T47D (cell line): Measurements from ENCODE around the gene MMD.
"Not testable (repeated sequence)": the region's sequence is repeated elsewhere in the genome, so short reads cannot be mapped to it uniquely, and the experiment has no call there.

Experiments used
- DNase-seq, 2 experiments: peaks; one replicate each; pipeline versions ENCODE4 v3.0.0 to v3.0.0-alpha.2; 2011 to 2012; ENCODE audit warnings: low read depth in 1 of 2, low spot score in 1 of 2
- JUND ChIP-seq: IDR thresholded peaks from 2 replicates; pipeline ENCODE4 v1.6.1; 2012; ENCODE audit warnings: low read depth
- in situ Hi-C: cut with HindIII; loops from 2 replicates; pipeline ENCODE4 v1.10.0; 2016; ENCODE audit warnings: low sequenced_read_pairs, low pct_unique_long_range_greater_than_20kb

MMD gene, protein sequence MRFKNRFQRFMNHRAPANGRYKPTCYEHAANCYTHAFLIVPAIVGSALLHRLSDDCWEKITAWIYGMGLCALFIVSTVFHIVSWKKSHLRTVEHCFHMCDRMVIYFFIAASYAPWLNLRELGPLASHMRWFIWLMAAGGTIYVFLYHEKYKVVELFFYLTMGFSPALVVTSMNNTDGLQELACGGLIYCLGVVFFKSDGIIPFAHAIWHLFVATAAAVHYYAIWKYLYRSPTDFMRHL

GRCh38 chr17:55421179-55421934 is at the start of gene MMD:
Gene MMD, minus strand, starts transcription at chr17:55421835. Its CDS starts 140 bp downstream, at chr17:55421695.
- TF ChIP-seq JUND: no peak
- peak in 1 of 2 experiments; percentile 56 for DNase-seq
- in situ Hi-C loops: no loop called here

GRCh38 chr17:55466671-55467070 is 45.0 kb upstream of the MMD start:
- in situ Hi-C loops: no loop called here
- DNase-seq: no peak
- no peak for TF ChIP-seq JUND

DNA sequence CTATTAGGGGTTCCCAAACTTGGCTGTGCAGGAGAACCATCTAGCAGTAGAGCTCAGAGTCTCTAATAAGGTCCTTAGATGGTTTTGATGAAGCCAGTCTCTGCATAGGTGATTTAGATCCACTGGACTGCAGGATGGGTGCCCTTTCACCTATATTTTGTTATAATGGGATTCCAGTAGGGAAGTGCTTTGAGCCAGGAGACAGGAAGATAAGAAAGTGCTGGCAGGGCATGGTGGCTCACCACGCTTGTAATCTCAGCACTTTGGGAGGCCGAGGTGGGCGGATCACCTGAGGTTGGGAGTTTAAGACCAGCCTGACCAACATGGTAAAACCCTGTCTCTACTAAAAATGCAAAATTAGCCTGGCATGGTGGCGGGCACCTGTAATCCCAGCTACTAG is 44.1 kb upstream of the MMD start:
- in situ Hi-C loops, DNase-seq: not testable (repeated sequence)

DNA sequence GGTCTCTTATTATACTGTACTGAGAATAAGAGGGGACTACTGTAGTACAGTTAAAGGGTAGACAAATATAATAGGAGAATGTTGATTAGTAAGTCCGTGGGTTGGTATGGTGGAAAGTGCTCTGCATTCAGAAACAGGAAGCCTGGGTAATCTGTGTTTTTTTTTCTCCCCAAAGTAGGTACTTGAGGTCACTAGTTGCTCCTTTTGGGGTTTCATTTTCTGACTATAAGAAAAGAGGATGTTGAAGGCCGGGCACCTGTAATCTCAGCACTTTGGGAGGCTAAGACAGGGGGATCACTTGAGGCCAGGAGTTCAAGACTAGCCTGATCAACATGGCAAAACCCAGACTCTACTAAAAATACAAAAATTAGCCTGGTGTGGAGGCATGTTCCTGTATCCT is 42.0 kb upstream of the MMD start:
- in situ Hi-C loops: no loop called here
- TF ChIP-seq JUND: no peak
- DNase-seq: no peak

DNA sequence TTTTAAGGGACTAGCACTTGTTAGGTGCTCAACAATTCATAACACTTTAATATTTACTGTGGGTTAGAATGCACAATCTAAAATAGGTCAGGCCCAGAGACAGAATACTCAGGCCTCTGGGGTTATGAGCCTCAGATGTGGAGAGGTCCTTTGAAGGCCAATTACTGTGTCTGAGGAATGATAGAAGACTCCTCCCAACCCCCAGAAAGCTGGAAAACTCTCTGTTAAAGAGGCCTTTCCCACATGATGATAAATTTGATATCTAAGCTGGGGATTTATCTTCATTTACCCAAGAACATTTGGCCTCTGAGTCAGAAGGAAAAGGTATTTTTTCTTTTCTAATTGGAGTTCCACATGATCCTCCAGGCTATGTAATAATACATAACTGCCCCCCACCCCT is 41.1 kb upstream of the MMD start:
- TF ChIP-seq JUND: no peak
- DNase-seq: no peak
- in situ Hi-C loops: no loop called here

- no peak for TF ChIP-seq JUND
- in situ Hi-C loops: no loop called here
- no peak for DNase-seq
These were observed 40.6 kb upstream of the MMD start for GRCh38 chr17:55462234-55462633.

GRCh38 chr17:55458978-55459377 is 37.3 kb upstream of the MMD start:
- no peak for TF ChIP-seq JUND
- in situ Hi-C loops: no loop called here
- no peak for DNase-seq

DNA sequence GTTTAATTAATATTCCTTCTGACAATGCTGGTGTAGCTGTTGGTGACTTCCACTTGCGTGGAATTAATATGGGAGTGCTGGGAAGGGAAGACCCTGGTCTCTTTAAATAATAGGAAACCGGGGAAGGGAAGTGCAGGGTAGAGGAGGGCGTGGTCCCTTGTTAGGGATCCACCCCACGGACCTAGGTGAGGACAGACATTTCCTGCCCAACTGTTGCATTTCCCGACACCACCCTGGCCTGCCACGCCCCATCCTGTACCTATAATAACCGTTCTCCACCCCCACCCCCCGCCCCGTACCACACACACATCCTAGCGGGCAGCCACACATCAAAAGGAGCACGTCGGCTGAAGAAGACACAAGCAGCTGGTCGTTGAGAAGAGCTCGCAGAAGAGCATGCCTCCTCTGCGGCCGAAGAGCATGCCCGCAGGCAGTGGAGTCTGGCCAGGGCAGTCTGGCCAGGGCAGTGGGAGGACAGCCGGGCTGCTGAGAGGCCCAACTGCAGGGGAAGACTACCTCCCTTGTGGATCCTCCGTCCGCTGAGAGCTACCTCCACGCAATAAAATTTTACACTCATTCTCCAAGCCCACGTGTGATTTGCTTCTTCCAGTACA is 36.8 kb upstream of the MMD start:
- in situ Hi-C loops: no loop called here
- peak in 1 of 2 experiments; percentile 24 for DNase-seq

GRCh38 chr17:55456307-55457240 is 34.9 kb upstream of the MMD start:
- in situ Hi-C loops: no loop called here
- DNase-seq: no peak
- TF ChIP-seq JUND: no peak

More for the DNA sequence above, 36.8 kb upstream of the MMD start:
- no peak for TF ChIP-seq JUND

DNA sequence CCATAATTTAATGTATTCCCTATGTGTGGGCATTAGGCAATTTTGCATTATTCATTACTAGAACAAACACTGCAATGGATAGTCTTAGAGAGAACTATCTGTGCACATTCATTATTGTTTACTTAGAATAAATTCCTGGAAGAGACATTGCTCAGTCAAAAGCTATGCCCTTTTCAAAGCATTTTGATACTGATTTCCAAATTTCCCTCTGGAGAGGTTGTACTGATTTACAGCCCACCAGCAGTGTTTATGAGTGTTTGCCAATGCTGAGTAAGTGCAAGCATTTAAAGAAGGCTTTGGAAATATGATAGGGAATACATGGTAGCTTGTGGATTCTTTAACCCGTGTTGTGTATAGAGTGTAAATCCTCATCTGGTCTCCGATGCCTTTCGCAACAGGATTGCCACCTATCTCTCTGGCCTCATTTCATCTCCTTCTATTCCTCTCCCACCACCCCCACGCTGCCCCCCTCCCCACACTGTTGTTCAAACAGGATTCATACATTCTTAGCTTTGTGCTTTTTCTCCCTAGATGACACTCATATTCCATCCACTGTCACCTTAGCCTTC is 33.4 kb upstream of the MMD start:
- in situ Hi-C loops: no loop called here
- TF ChIP-seq JUND: no peak
- no peak for DNase-seq

- TF ChIP-seq JUND: no peak
- in situ Hi-C loops: no loop called here
- DNase-seq: no peak
These were observed 32.4 kb upstream of the MMD start for GRCh38 chr17:55453839-55454557.
